GM18520 (cell line): ENCODE results near the gene AUTS2.
"Not testable (repeated sequence)": the region's sequence is repeated elsewhere in the genome, so short reads cannot be mapped to it uniquely, and the experiment has no call there.

Experiments
- ATAC-seq: cut with Tn5 transposase; IDR thresholded peaks from one replicate; pipeline ENCODE4 v1.9.1; 2021; ENCODE audit not compliant: unreplicated experiment

The AUTS2 gene

DNA sequence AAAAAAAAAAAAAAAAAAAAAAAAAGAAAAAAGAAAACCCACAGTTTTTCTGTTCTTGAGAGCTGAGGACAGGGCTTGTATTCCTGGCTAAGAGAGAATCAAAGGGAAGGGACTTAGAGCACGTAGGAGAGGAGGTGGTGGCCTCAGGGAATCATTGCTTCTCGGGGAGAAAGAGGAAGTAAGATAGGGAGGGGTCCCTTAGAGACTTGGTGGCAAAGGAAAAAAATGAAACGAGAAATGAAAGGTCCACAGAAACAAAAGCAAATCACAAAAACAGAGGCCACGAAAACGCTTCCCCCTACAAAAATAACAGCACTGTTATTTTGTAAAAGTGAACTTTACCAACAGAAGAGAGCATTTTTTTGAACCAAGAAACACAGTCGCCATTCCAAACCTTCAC, 1210.6 kb downstream of the AUTS2 start:
- ATAC-seq: no peak

GRCh38 chr7:70810558-70811139, 1212.4 kb downstream of the AUTS2 start:
- ATAC-seq: no peak

GRCh38 chr7:70812511-70812910, 1214.2 kb downstream of the AUTS2 start:
- ATAC-seq: no peak

DNA sequence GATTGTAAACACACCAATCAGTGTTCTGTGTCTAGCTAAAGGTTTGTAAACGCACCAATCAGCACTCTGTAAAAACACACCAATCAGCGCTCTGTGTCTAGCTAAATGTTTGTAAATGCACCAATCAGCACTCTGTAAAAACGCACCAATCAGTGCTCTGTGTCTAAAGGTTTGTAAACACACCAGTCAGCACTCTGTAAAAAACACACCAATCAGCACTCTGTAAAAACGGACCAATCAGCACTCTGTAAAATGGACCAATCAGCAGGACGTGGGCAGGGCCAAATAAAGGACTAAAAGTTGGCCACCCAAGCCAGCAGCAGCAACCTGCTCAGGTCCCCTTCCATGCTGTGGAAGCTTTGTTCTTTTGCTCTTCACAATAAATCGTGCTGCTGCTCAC, 1224.2 kb downstream of the AUTS2 start:
- not testable (repeated sequence) for ATAC-seq

DNA sequence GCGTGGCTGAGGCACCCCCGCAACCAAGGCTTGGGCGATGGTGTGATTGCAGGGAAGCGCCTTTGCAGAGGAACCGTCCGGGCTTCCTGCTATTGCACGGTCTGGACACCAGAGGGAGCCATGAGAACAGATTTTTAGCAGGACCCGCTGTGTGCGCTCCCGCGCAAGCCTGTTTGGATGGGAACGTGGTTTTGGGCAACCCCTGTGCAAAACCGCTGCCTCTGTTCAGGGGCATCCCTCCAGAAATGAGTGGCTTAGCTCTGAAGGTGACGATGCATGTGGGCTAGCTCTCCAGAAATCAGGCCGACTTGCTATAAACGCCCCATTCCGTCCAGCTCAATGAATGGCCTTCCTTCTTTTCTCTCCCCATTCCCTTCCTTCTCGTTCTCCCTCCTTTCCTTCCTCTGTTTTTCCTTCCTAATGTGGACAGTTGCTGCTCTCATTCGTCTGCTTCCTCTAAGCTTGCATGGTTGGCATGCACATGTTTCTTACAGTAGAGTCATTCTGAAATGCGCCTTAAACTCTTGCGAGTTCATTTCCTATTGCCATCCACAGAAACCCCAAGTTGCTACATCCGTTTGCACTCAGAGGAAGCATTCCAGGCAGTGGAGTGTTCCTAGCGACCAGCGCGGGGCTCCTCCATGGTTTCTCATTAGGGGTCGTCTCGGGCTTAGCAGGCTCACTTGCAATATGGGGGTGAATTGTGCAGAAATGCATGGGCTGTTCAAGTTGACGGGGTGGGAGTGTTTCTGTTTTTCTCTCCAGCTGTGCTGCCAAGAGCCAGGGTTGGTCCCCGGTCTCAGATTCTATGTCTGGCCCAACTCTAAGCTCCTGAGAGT, 1231.2 kb downstream of the AUTS2 start:
- no peak for ATAC-seq

DNA sequence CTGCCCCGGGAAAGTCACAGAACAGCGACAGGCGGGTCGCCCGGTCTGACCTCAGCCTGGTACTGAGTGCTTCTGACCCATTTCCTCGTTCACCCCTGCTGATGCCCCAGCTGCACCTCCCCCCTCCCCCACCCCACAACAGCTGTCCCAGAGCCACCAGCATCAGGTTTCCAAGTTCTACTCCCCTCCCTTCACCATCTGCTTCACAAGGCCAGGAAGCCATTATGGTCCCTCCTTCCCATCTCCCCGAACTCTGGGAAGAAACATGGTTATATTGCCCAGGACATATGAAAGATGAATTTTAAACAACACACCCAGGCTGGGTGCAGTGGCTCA, 1231.8 kb downstream of the AUTS2 start:
- ATAC-seq: no peak

- no peak for ATAC-seq
Observed at GRCh38 chr7:70830426-70830825, 1232.2 kb downstream of the AUTS2 start.

GRCh38 chr7:70833726-70834125, 1235.5 kb downstream of the AUTS2 start:
- ATAC-seq: no peak

DNA sequence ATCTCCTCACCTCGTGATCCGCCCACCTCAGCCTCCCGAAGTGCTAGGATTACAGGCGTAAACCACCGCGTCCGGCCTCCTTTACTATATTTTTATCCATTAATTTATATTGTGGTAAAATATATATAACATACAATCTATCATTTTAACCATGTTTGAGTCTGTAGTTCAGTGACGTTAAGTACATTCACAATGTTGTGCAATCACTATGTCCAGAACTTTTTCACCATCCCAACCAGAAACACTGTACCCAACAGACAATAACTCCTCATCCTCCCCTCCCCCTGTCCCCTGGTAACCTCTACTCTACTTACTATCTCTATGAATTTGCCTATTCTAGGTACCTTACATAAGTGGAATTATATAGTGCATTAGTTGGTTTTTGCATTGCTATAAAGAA, 1236.1 kb downstream of the AUTS2 start:
- ATAC-seq: no peak

GRCh38 chr7:70835658-70836057, 1237.4 kb downstream of the AUTS2 start:
- no peak for ATAC-seq

- ATAC-seq: no peak
Observed at GRCh38 chr7:70836279-70836678, 1238.0 kb downstream of the AUTS2 start.

- no peak for ATAC-seq
Observed at GRCh38 chr7:70836946-70837345, 1238.7 kb downstream of the AUTS2 start.

DNA sequence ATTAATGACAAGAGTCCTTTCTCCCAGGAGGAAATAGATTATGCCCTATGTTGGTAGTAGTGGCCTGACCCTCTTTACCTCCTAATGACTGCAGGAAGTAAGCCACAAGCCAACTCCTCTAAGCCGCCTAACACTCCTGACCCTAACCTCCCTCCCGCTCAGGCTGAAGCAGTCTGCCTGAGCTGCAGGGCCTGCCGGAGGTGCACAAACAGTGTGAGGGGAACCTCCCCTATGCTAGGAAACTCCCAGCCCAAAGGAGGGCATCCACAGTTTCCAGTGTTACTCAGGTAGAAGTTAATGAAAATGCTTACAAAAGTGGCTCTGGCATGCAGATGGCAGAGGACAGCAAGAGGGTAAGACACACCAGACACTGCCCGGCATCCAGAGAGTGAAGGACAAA, 1239.3 kb downstream of the AUTS2 start:
- no peak for ATAC-seq

DNA sequence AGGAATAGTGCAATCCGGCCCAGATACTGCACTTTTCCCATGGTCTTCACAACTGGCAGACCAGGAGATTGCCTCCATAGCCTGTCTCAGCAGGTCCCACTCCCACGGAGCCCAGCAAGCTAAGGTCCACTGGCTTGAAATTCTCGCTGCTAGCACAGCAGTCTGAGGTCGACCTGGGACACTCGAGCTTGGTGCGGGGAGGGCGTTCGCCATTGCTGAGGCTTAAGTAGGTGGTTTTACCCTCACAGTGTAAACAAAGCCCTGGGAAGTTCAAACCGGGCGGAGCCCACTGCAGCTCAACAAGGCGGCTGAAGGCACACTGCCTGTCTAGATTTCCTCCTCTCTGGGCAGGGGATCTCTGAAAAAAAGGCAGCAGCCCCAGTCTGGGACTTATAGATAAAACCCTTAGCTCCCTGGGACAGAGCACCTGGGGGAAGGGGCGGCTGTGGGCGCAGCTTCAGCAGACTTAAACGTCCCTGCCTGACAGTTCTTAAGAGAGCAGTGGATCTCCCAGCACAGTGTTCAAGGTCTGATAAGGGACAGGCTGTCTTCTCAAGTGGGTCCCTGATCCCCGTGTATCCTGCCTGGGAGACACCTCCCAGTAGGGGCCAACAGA, 1240.1 kb downstream of the AUTS2 start:
- ATAC-seq: no peak
